ENCODE measurements around the gene DENND11. TPM values are rescaled to one million over a fixed set of nuclear protein-coding genes. Genes with fewer than 3 reads are reported as not detected.

Gene DENND11
- total and polyA plus RNA-seq, 9 of the 15 experiments (the other 6 are each of a cell fraction or from before 2014, with no cell fraction given): 0.07 to 1.1 (median 0.36) TPM

- peaks cover 10% of the 10 kb centered on the region; the same call in 2 of the 3 replicates for H3K36me3 ChIP-seq (ENCODE audit: control insufficient read depth, insufficient read depth, low read length)
- H3K9me1 ChIP-seq (ENCODE audit: control insufficient read depth, insufficient read depth, low read length): no peaks in the 10 kb centered on the region
- no peak for DNase-seq (ENCODE audit: extremely low read depth in 1 of 4, low spot score in 3 of 4)
- H3K9ac ChIP-seq (ENCODE audit: insufficient read depth in 1 of 2, low read depth in 2 of 2, low read length in 2 of 2): no peak overlapping the region
- in situ Hi-C loops (cut with MboI): no loop called here
- H3K79me2 ChIP-seq (ENCODE audit: control insufficient read depth, insufficient read depth, low read length): no peaks in the 10 kb centered on the region
- H3K4me1 ChIP-seq (replicated peaks in 1 of 2; ENCODE audit: control insufficient read depth in 2 of 2, insufficient read depth in 2 of 2, low read length in 2 of 2): peaks cover 3 to 9% of the 10 kb centered on the region in 2 experiments; a peak in 4 of 5 replicates
- H3K27ac ChIP-seq (ENCODE audit: extremely low read depth, low read depth, low read length): no peak overlapping the region
- POLR2A ChIA-PET: interaction anchor here (0.7 to 1.2 kb wide), 2 partner anchors 10 to 591 kb away, joined by 3 to 5 read pairs; no protein-coding TSS in a partner anchor
- 0 out of 5 replicates have a peak, but pooled peaks cover 0 to 4% of the 10 kb centered on the region in 2 experiments for H3K27me3 ChIP-seq (ENCODE audit: control insufficient read depth in 2 of 2, insufficient read depth in 2 of 2, low read length in 2 of 2)
- BruUV-seq (replicated peaks): no TSS peak
- WGBS (ENCODE audit: insufficient coverage, low coverage, missing lambda C conversion rate): 42% methylated on average over 4 of the region's 4 CpGs
- no peak overlapping the region for H2AFZ ChIP-seq (ENCODE audit: low read depth, low read length)
- no peak overlapping the region for H3K4me3 ChIP-seq
- CTCF ChIA-PET (ENCODE audit: low intra/inter-chr PET ratio): no interaction called here
- no peak overlapping the region for H3K4me2 ChIP-seq (ENCODE audit: insufficient read depth, low read length)
- intact Hi-C loops (cut with micrococcal nuclease): no loop called here
- H3K9me3 ChIP-seq (replicated peaks; ENCODE audit: control insufficient read depth, insufficient read depth, low read depth, low read length): no peaks in the 10 kb centered on the region
- H4K20me1 ChIP-seq (replicated peaks; ENCODE audit: control insufficient read depth, insufficient read depth, low read length): no peaks in the 10 kb centered on the region
- FAIRE-seq: no peak
- ATAC-seq: no peak; the same call in 2 of the 3 replicates
- TF ChIP-seq ZNF12 (CRISPR knock-in tag; IDR thresholded peaks at IDR 0.05) (no peak), NELFE (IDR thresholded peaks at IDR 0.05; ENCODE audit: insufficient read depth, insufficient read length) (no peak), TFE3 (CRISPR knock-in tag; IDR thresholded peaks at IDR 0.05) (no peak), SREBF1 (IDR thresholded peaks at IDR 0.05; ENCODE audit: borderline replicate concordance, low read depth, low read length) (no peak), L3MBTL2 (IDR thresholded peaks at IDR 0.05) (peak; percentile 65), HMBOX1 (IDR thresholded peaks at IDR 0.05) (no peak), MAX (CRISPR knock-in tag; IDR thresholded peaks at IDR 0.05) (peak; percentile 23; the same call in 1 of the 2 replicates), MBD1 (CRISPR knock-in tag; IDR thresholded peaks at IDR 0.05) (no peak), SP1 (CRISPR knock-in tag; IDR thresholded peaks at IDR 0.05) (no peak), ATF4 (CRISPR knock-in tag; IDR thresholded peaks at IDR 0.05) (no peak), ZNF699 (CRISPR knock-in tag; IDR thresholded peaks at IDR 0.05; ENCODE audit: insufficient replicate concordance) (no peak), MEF2A (IDR thresholded peaks at IDR 0.05; ENCODE audit: control insufficient read depth, low read depth, low read length) (no peak), ATF2 (CRISPR knock-in tag; IDR thresholded peaks at IDR 0.05) (no peak), ZNF655 (CRISPR knock-in tag; IDR thresholded peaks at IDR 0.05) (no peak)
These were observed 41.7 kb downstream of the DENND11 start for GRCh38 chr7:141660259-141660658.
